Measurements from ENCODE around the gene PDSS1.

- TF ChIP-seq CTCF (optimal IDR thresholded peaks at IDR 0.05 in 1 of 3, IDR thresholded peaks at IDR 0.05 in 1 of 3, conservative IDR thresholded peaks at IDR 0.05 in 1 of 3; ENCODE audit: extremely low read depth in 1 of 3, insufficient read depth in 2 of 3, low read length in 3 of 3) (no peak), EZH2 (IDR thresholded peaks at IDR 0.05; ENCODE audit: low read length) (no peak)
These were observed 2.1 kb downstream of the PDSS1 start for GRCh38 chr10:26699631-26700030.
